ENCODE results near the gene KAT2B. TPM values are rescaled to one million over a fixed set of nuclear protein-coding genes. Genes with fewer than 3 reads are reported as not detected.
"Not testable (repeated sequence)": the region's sequence is repeated elsewhere in the genome, so short reads cannot be mapped to it uniquely, and the experiment has no call there.

KAT2B gene
- total RNA-seq, 1 donor from 2014 or later, result 52.6 TPM

DNA sequence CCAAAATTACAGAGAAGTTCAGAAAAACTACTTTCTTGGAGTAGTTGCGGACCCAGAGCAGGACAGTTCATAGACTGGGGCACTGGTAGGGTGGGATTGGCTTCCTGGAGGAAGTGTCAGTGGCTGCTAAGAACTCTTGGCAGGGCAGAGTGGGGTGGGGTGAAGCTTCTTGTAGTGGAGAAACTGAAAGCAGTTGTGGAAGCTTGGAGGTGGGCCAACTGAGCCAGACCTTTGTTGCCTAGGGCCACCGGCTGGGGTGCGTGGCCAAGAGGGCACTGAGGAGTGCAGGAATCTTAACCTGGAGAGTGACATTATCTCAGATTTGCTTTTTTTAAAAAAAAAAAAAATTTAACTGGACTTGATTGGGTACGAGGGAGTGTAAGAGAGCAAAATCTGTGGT lies 3.1 kb downstream of the KAT2B start:
- ATAC-seq, result peak; percentile 59
- no peak for TF ChIP-seq CTCF (IDR thresholded peaks at IDR 0.05)
- Histone ChIP-seq H3K27ac (peak overlapping the region; percentile 93), H3K36me3 (no peaks in the 10 kb centered on the region), H3K4me3 (peak overlapping the region; percentile 41), H3K27me3 (no peaks in the 10 kb centered on the region), H3K9me3 (no peaks in the 10 kb centered on the region), H3K4me1 (peaks cover 45% of the 10 kb centered on the region)
- peak; percentile 86 for DNase-seq
- intact Hi-C loops (cut with DNase I), result no loop called here

- DNase-seq, result no peak
- Histone ChIP-seq H3K9me3 (no peaks in the 10 kb centered on the region), H3K4me3 (peak overlapping the region; percentile 41), H3K27ac (peak overlapping the region; percentile 93), H3K4me1 (peaks cover 41% of the 10 kb centered on the region), H3K27me3 (no peaks in the 10 kb centered on the region), H3K36me3 (no peaks in the 10 kb centered on the region)
- intact Hi-C loops (cut with DNase I), result no loop called here
- no peak for ATAC-seq
- no peak for TF ChIP-seq CTCF (IDR thresholded peaks at IDR 0.05)
These were observed 3.6 kb downstream of the KAT2B start for GRCh38 chr3:20043825-20044224.

GRCh38 chr3:20045141-20045540 lies 4.9 kb downstream of the KAT2B start:
- H3K36me3 ChIP-seq; H3K27me3 ChIP-seq; intact Hi-C loops (cut with DNase I); H3K4me3 ChIP-seq; DNase-seq; H3K9me3 ChIP-seq; ATAC-seq: not testable (repeated sequence)
- peaks cover 39% of the 10 kb centered on the region for H3K4me1 ChIP-seq
- H3K27ac ChIP-seq, result peak overlapping the region; percentile 93

GRCh38 chr3:20046556-20046955 lies 6.3 kb downstream of the KAT2B start:
- DNase-seq (no peak), ATAC-seq (no peak)
- H3K4me1 ChIP-seq, result peaks cover 38% of the 10 kb centered on the region

GRCh38 chr3:20047341-20047779 lies 7.1 kb downstream of the KAT2B start:
- intact Hi-C loops (cut with DNase I), result no loop called here
- no peak for TF ChIP-seq CTCF (IDR thresholded peaks at IDR 0.05)

More at GRCh38 chr3:20046556-20046955, 6.3 kb downstream of the KAT2B start:
- no peaks in the 10 kb centered on the region for H3K27me3 ChIP-seq
- no peaks in the 10 kb centered on the region for H3K9me3 ChIP-seq
- H3K27ac ChIP-seq, result no peak overlapping the region
- TF ChIP-seq CTCF (IDR thresholded peaks at IDR 0.05), result no peak
- H3K36me3 ChIP-seq, result no peaks in the 10 kb centered on the region
- intact Hi-C loops (cut with DNase I), result no loop called here
- H3K4me3 ChIP-seq, result no peak overlapping the region

DNA sequence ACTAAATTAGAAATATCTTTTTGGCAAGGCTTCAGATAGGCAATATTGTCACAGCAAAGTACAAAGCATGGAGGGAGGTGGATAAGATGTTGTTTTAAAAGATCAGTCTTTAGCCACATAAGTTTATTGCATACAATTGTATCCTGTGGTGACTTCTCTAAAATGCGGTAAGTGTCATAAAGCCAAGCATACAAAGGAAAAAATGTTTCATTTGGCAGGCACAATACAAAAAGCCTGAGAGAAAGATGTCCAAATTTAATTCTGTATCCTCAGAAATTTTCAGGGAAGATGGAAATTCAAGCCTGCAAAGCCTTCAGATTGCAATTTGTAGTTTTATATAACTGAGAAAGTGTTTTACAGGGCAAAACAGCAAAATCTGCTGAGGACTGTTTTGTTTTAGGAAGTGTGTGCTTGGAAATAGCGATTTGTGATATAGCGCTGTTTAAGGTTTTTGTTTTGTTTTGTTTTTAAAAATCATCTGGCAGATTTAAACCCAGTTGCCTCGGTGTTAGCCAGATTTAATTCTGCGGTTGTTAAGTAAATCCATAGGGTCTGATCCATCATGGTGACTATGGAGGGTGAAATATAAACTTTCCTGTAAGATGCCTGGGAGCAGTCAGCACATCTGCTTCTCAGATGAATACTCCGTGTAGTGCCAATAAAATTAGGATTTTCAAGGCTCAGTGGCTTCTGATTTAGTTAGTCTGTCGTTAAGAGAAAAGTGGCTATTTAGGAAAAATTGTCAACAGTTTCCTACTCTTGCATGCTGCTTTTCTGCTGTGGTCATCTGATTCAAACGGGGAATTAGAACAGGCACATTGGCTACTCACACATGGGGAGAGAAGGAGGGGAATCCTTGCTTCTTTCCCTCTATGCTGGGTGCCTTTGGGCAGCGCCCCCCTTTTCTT lies 8.0 kb downstream of the KAT2B start:
- Histone ChIP-seq H3K4me3 (no peak overlapping the region), H3K4me1 (peaks cover 21% of the 10 kb centered on the region), H3K36me3 (no peaks in the 10 kb centered on the region), H3K27ac (peak overlapping the region; percentile 20), H3K9me3 (no peaks in the 10 kb centered on the region), H3K27me3 (no peaks in the 10 kb centered on the region)
- no peak for TF ChIP-seq CTCF (IDR thresholded peaks at IDR 0.05)
- ATAC-seq (no peak), DNase-seq (no peak)
- intact Hi-C loops (cut with DNase I), result no loop called here

More at GRCh38 chr3:20047341-20047779, 7.1 kb downstream of the KAT2B start:
- Histone ChIP-seq H3K27me3 (no peaks in the 10 kb centered on the region), H3K9me3 (no peaks in the 10 kb centered on the region), H3K27ac (no peak overlapping the region), H3K4me1 (peaks cover 30% of the 10 kb centered on the region), H3K4me3 (no peak overlapping the region), H3K36me3 (no peaks in the 10 kb centered on the region)
- no peak for ATAC-seq
- DNase-seq, result no peak
